Endothelial cell of umbilical vein (primary cell): ENCODE data around the gene GPR32. TPM values are rescaled to one million over a fixed set of nuclear protein-coding genes. Genes with fewer than 3 reads are reported as not detected.
A peak's percentile ranks its signal among the peaks of the same experiment; 100 is the strongest.

ENCODE experiments used
- BruUV-seq: library from RNA; stranded (reverse); fragments of 400-500 nt; replicated peaks from 2 replicates; lab custom pipeline; 2021; lab: Mats Ljungman, UMichigan
- CTCF ChIA-PET: fragments of 300-600, 350-600 bp; sonication (Branson Sonifier 250); formaldehyde crosslinking; loops from one replicate; lab custom pipeline; 2021; ENCODE audit warnings: antibody characterized with exemption, inconsistent platforms; lab: Charles Lee
- POLR2A ChIA-PET: fragments of 300-600, 350-600 bp; sonication (Branson Sonifier 250); formaldehyde crosslinking; loops from one replicate; lab custom pipeline; 2021; ENCODE audit warnings: antibody characterized with exemption, inconsistent platforms; lab: Charles Lee
- DNase-seq: peaks from one replicate; pipeline ENCODE4 v3.0.0-alpha.2; 2011; ENCODE audit warnings: low read depth, low spot score
- FAIRE-seq: peaks from 2 replicates; lab custom pipeline; 2011; peaks lifted over from hg19 to GRCh38; lab: Jason Lieb, UNC
- H2AFZ ChIP-seq: 2 replicates; pipeline ENCODE4 v1.6.0; 2012; ENCODE audit warnings: low read depth, low read length, control low read depth, inconsistent platforms
- H3K27ac ChIP-seq: 2 replicates; pipeline ENCODE4 v1.5.1; 2011; ENCODE audit warnings: low read depth, mild to moderate bottlenecking, control low read depth, low read length, moderate library complexity; ENCODE audit not compliant: insufficient read depth
- H3K27me3 ChIP-seq, 2 experiments: 2 replicates each; pipeline versions ENCODE4 v1.6.0 to v1.6.1; 2011; ENCODE audit warnings: low read length in 2 of 2, mixed read lengths in 1 of 2; ENCODE audit not compliant: control insufficient read depth in 2 of 2, insufficient read depth in 2 of 2
- H3K36me3 ChIP-seq, 2 experiments: 2 replicates in 1 of 2; 3 replicates in 1 of 2; pipeline ENCODE4 v1.5.1; 2011; ENCODE audit warnings: low read length in 2 of 2, mild to moderate bottlenecking in 1 of 2, moderate library complexity in 1 of 2; ENCODE audit not compliant: control insufficient read depth in 2 of 2, insufficient read depth in 2 of 2; ENCODE audit errors: extremely low read depth in 1 of 2
- H3K4me1 ChIP-seq: 3 replicates; pipeline ENCODE4 v1.5.1; 2011; ENCODE audit warnings: mild to moderate bottlenecking, low read length; ENCODE audit not compliant: control insufficient read depth, insufficient read depth; ENCODE audit errors: extremely low read depth
- H3K4me2 ChIP-seq: 2 replicates; pipeline ENCODE4 v1.6.1; 2011; ENCODE audit warnings: low read length, control low read depth, mixed read lengths; ENCODE audit not compliant: insufficient read depth
- H3K4me3 ChIP-seq, 3 experiments: fragments of 200-600 bp in 1 of 3; sonication (generic), shearing (Covaris generic) in 1 of 3; replicated peaks in 1 of 3; 2 replicates each; pipeline ENCODE4 v1.5.1; 2011 to 2016; ENCODE audit warnings: control low read depth in 3 of 3, low read length in 3 of 3, mild to moderate bottlenecking in 2 of 3, inconsistent platforms in 1 of 3, low read depth in 1 of 3, moderate library complexity in 1 of 3; ENCODE audit not compliant: insufficient read depth in 1 of 3
- H3K79me2 ChIP-seq: 2 replicates; pipeline ENCODE4 v1.6.0; 2012; ENCODE audit warnings: low read length, inconsistent platforms; ENCODE audit not compliant: control insufficient read depth, insufficient read depth
- H3K9ac ChIP-seq: replicated peaks from 2 replicates; pipeline ENCODE3; 2011; ENCODE audit warnings: low read length, control low read depth; ENCODE audit not compliant: insufficient read depth; ENCODE audit errors: extremely low read depth
- H3K9me1 ChIP-seq: replicated peaks from 3 replicates; pipeline ENCODE4 v1.6.0; 2011; ENCODE audit warnings: mild to moderate bottlenecking, low read length; ENCODE audit not compliant: control insufficient read depth, insufficient read depth; ENCODE audit errors: extremely low read depth
- H3K9me3 ChIP-seq: replicated peaks from 2 replicates; pipeline ENCODE4 v1.5.1; 2012; ENCODE audit warnings: low read length, inconsistent platforms; ENCODE audit not compliant: control insufficient read depth, insufficient read depth
- H4K20me1 ChIP-seq: replicated peaks from 2 replicates; pipeline ENCODE3; 2011; ENCODE audit warnings: mild to moderate bottlenecking, low read length; ENCODE audit not compliant: control insufficient read depth, insufficient read depth; ENCODE audit errors: extremely low read depth
- CTCF ChIP-seq, 2 donors: IDR thresholded peaks; 1 replicate in 1 of 2; 2 replicates in 1 of 2; pipeline ENCODE4 v1.5.1; 2011; ENCODE audit warnings: low read length in 2 of 2, mild to moderate bottlenecking in 2 of 2, moderate library complexity in 2 of 2, control low read depth in 1 of 2, inconsistent platforms in 1 of 2, low read depth in 1 of 2; ENCODE audit not compliant: insufficient read depth in 1 of 2; ENCODE audit errors: extremely low read depth in 1 of 2
- EZH2 ChIP-seq: IDR thresholded peaks from 2 replicates; pipeline ENCODE4 v1.6.1; 2012; ENCODE audit warnings: borderline replicate concordance, low read depth, mild to moderate bottlenecking, moderate library complexity, low read length, inconsistent platforms; ENCODE audit not compliant: severe bottlenecking
- FOS ChIP-seq: IDR thresholded peaks from 2 replicates; pipeline ENCODE4 v1.6.1; 2011; ENCODE audit warnings: mild to moderate bottlenecking, low read length, moderate library complexity, borderline replicate concordance; ENCODE audit not compliant: insufficient read depth
- GATA2 ChIP-seq: IDR thresholded peaks from 2 replicates; pipeline ENCODE4 v1.7.0; 2011; ENCODE audit warnings: low read depth, mild to moderate bottlenecking, moderate library complexity, mixed read lengths, low read length; ENCODE audit not compliant: insufficient read length, insufficient read depth
- JUN ChIP-seq: IDR thresholded peaks from 2 replicates; pipeline ENCODE4 v1.6.1; 2011; ENCODE audit warnings: borderline replicate concordance, low read depth; ENCODE audit not compliant: insufficient read length, insufficient read depth
- MAX ChIP-seq: IDR thresholded peaks from 2 replicates; pipeline ENCODE4 v1.6.1; 2011; ENCODE audit not compliant: insufficient read depth, insufficient read length
- MYC ChIP-seq: IDR thresholded peaks from one replicate; pipeline ENCODE4 v1.6.1; 2011; ENCODE audit warnings: mild to moderate bottlenecking, low read depth, low read length
- POLR2A ChIP-seq: IDR thresholded peaks from 2 replicates; pipeline ENCODE4 v1.6.1; 2012; ENCODE audit warnings: low read depth, mild to moderate bottlenecking, control low read depth, low read length
- POLR2AphosphoS5 ChIP-seq: IDR thresholded peaks from 2 replicates; pipeline ENCODE4 v1.6.1; 2012; ENCODE audit warnings: low read depth, mild to moderate bottlenecking, control low read depth, low read length, moderate library complexity; ENCODE audit not compliant: insufficient read depth
- dilution Hi-C: fragments of 300-500 bp; cut with MboI; formaldehyde crosslinking; loops from one replicate; pipeline ENCODE4 v1.15.0; 2019; ENCODE audit warnings: low sequenced_read_pairs; ENCODE audit not compliant: extremely low pct_ligation_motif_present
- intact Hi-C: fragments of 100-400 bp; cut with micrococcal nuclease; formaldehyde crosslinking; loops from one replicate; pipeline ENCODE4 v1.10.0; 2022
- polyA plus RNA-seq, 4 experiments: library from polyadenylated mRNA; depleted of rRNA in 3 of 4; stranded (reverse) in 3 of 4; unstranded in 1 of 4; fragments of >200 nt; gene quantifications; 2 replicates each; pipeline versions ENCODE4 v1.2.1 to v1.2.3, GENCODE V29; 2011 to 2012; ENCODE audit warnings: missing spikeins in 1 of 4
- total RNA-seq: library from RNA; stranded (reverse); gene quantifications from 2 replicates; pipeline ENCODE4 v1.2.3, GENCODE V29; 2021

The GPR32 gene
- total and polyA plus RNA-seq, 2 donors (not counting 3 experiments of a cell fraction or from before 2014, with no cell fraction given) = not detected

GRCh38 chr19:50725218-50725910, 44.9 kb upstream of the GPR32 start:
- peak overlapping the region; percentile 32 for H3K27ac ChIP-seq
- no peak for DNase-seq
- no peaks in the 10 kb centered on the region for H3K79me2 ChIP-seq
- H3K9me1 ChIP-seq = no peaks in the 10 kb centered on the region
- intact Hi-C loops = loop anchor here (1.0 to 5.0 kb wide), 5 partner anchors 47 to 382 kb away; partner anchors contain the start of genes CTU1, NR1H2 and POLD1
- H3K36me3 ChIP-seq = no peaks in the 10 kb centered on the region
- no peak for FAIRE-seq
- no peaks in the 10 kb centered on the region for H4K20me1 ChIP-seq
- H2AFZ ChIP-seq = peak overlapping the region; percentile 94
- ChIA-PET POLR2A (interaction anchor here (1.3 kb wide), 1 partner anchor 79 kb away, joined by 5 read pairs; no protein-coding TSS in a partner anchor), CTCF (interaction anchor here (0.9 to 3.4 kb wide), 21 partner anchors 10 to 396 kb away, joined by 3 to 47 read pairs (median 6); partner anchors contain the start of gene KCNC3)
- peak overlapping the region; percentile 71 for H3K9ac ChIP-seq
- peak overlapping the region; percentile 18 to 84 (median 47) for H3K4me3 ChIP-seq
- H3K4me2 ChIP-seq = peak overlapping the region; percentile 36
- no peaks in the 10 kb centered on the region for H3K27me3 ChIP-seq
- H3K4me1 ChIP-seq = peaks cover 22% of the 10 kb centered on the region
- BruUV-seq = no TSS peak
- dilution Hi-C loops = no loop called here
- H3K9me3 ChIP-seq = no peaks in the 10 kb centered on the region
- TF ChIP-seq EZH2 = no peak
- no peak for TF ChIP-seq MAX
- no peak for TF ChIP-seq GATA2
- TF ChIP-seq POLR2AphosphoS5 = no peak
- TF ChIP-seq POLR2A = no peak

GRCh38 chr19:50725911-50726230, 44.4 kb upstream of the GPR32 start:
- TF ChIP-seq MAX (no peak), POLR2A (no peak), JUN (no peak), FOS (no peak), MYC (no peak), POLR2AphosphoS5 (no peak), GATA2 (no peak), CTCF (IDR thresholded peaks at IDR 0.05; ENCODE audit: extremely low read depth in 1 of 2, insufficient read depth in 1 of 2, low read depth in 1 of 2, low read length in 2 of 2) (no peak), EZH2 (no peak)
- Histone ChIP-seq H3K4me3 (peak overlapping the region in 2 of 3 experiments; percentile 47 to 84), H3K9me1 (no peaks in the 10 kb centered on the region), H3K36me3 (no peaks in the 10 kb centered on the region), H2AFZ (no peak overlapping the region), H3K9ac (peak overlapping the region; percentile 71), H3K27ac (no peak overlapping the region), H3K4me1 (peaks cover 22% of the 10 kb centered on the region), H3K27me3 (no peaks in the 10 kb centered on the region), H3K79me2 (no peaks in the 10 kb centered on the region), H3K9me3 (no peaks in the 10 kb centered on the region), H3K4me2 (peak overlapping the region; percentile 36), H4K20me1 (no peaks in the 10 kb centered on the region)
- CTCF ChIA-PET = interaction anchor here (3.4 kb wide), 1 partner anchor 56 kb away, joined by 17 read pairs; no protein-coding TSS in a partner anchor
- TSS peak; percentile 54 for BruUV-seq
- no peak for DNase-seq
- POLR2A ChIA-PET = no interaction called here
- FAIRE-seq = no peak
- intact Hi-C loops = loop anchor here (1.0 to 5.0 kb wide), 5 partner anchors 47 to 381 kb away; partner anchors contain the start of genes CTU1, NR1H2 and POLD1
- dilution Hi-C loops = no loop called here
